Hematopoietic multipotent progenitor cell treated with erythropoietin and hydrocortisone succinate and interleukin-3 and kit ligand, for 15 days (in vitro differentiated cells): ENCODE data around the gene GPATCH1.
"Not testable (repeated sequence)": the region's sequence is repeated elsewhere in the genome, so short reads cannot be mapped to it uniquely, and the experiment has no call there.

Source experiments
- DNase-seq: peaks from one replicate; pipeline ENCODE4 v3.0.0-alpha.2; 2015; ENCODE audit warnings: low spot score

Gene GPATCH1

GRCh38 chr19:33118643-33119042, 37.7 kb downstream of the GPATCH1 start:
- DNase-seq, result no peak

DNA sequence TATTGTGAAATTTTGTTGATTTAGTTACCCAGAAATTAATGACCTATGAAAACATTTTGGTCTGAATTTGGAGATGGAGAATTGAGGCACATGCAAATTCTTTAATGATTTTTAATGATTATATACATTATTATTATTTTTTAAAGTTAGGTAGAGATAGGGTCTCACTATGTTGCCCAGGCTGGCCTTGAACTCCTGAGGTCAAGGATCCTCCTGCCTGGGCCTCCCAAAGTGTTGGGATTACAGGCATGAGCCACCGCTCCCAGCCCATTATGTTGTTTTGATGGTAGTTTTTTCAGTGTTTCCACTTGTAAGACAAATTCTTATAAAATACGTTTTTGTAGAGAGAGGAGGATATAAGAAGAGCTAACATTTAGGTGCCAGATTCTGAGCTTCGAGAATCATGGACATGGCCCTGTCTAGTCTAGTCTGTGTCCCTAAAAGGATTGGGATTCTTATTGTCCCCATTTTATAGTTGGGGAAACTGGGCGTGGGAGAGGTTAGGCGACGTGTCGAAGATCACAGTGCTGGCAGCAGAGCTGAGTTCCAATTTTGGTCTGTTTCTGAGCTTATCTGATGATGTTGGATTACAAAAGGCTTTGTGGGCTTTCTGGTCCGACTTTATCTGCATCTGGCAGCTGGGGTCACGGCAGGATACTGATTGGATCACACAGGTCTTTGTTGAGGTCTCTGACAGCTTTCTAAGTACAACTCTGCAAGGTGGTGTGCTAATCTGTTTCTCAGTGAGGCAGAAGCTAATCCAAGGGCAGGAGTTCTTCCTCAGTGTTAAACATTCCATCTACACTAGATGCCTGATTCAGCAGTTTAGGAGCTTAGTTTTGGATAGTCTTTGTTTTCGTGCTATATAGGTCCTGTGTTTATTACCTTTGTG, 43.5 kb downstream of the GPATCH1 start:
- DNase-seq, result no peak

DNA sequence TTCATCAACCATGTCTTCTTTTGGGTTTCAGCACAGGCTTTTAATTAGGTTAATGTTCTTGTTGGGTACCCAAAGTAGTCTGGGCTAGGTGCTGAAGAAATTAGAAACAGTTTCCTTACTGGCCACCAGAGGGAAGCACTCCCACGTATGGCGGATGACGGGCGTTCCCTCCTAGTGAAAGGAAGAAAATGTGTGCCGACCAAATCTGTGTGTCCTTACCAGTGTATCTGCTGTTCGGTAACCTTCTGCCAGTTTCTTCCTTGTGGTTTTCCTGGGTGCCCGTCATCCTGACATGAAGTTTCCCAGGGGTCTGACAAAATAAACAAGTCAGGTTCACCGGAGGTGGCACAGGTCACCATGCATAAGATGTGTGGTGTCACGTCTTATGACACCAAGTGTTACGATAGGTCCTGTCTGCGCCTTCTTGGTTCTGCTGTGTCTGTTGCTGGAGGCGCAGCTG, 45.0 kb downstream of the GPATCH1 start:
- DNase-seq, result peak; percentile 73

DNA sequence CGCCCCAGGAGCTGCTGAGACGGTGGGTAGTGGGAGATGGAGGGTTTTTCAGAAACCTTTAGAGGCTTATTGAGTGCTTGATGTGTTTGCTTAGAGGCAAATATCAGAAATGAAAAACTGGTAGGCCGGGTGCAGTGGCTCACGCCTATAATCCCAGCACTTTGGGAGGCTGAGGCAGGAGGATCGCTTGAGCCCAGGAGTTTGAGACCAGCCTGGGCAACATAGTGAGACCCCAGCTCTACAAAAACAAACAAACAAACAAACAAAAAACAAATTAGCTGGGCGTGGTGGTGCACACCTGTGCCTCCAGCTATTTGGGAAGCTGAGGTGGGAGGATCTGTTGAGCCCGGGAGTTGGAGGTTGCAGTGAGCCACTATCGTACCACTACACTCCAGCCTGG, 45.7 kb downstream of the GPATCH1 start:
- DNase-seq, result not testable (repeated sequence)

- no peak for DNase-seq
These were observed 48.9 kb downstream of the GPATCH1 start for GRCh38 chr19:33129901-33130300.

DNA sequence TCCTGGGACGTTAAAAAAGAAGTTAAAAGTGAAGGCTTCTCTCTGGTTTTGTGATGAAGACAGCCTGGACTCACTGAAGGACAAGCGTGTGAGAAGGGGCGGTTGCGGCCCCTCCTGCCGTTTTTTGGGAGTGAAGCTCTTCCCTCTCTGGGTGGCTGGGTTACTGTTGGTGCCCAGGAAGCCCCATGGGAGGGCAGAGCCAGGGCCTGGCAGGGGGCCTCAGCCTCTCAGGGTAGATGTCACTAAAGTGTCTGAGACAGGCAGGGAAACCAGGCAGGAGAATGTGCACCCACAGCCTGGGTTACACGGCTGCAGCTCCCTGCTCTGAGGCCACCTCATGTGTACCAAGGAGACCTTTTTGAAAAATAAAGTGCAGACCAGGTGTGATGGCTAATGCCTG, 49.5 kb downstream of the GPATCH1 start:
- no peak for DNase-seq

DNA sequence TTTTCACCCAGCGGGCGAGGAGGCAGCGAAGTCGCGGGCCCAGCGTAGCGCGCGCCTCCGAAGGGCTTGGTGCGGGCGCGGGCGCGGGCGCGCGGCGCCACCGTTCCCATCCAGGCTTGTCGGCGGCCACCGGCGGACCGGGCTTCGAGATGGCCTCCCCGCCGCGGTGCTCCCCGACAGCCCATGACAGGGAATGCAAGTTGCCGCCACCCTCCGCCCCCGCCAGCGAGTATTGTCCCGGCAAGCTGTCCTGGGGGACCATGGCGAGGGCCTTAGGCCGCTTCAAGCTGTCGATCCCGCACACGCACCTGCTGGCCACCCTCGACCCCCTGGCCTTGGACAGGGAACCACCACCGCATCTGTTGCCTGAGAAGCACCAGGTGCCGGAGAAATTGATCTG, 51.0 kb downstream of the GPATCH1 start, which contains the start of gene WDR88:
TSS of gene WDR88 (plus strand) at position 94 of the 400 bp plus-strand sequence. CDS start at position 150, 56 bp downstream.
- no peak for DNase-seq

- DNase-seq, result no peak
These were observed 51.4 kb downstream of the GPATCH1 start for GRCh38 chr19:33132425-33132824.

GRCh38 chr19:33133438-33134031, 52.6 kb downstream of the GPATCH1 start:
- no peak for DNase-seq

- no peak for DNase-seq
These were observed 53.6 kb downstream of the GPATCH1 start for GRCh38 chr19:33134571-33135041.

- DNase-seq, result no peak
These were observed 58.2 kb downstream of the GPATCH1 start for GRCh38 chr19:33139165-33139564.

GRCh38 chr19:33143897-33144405, 63.0 kb downstream of the GPATCH1 start:
- peak; percentile 67 for DNase-seq

- DNase-seq, result no peak
These were observed 65.2 kb downstream of the GPATCH1 start for GRCh38 chr19:33146209-33146608.

DNA sequence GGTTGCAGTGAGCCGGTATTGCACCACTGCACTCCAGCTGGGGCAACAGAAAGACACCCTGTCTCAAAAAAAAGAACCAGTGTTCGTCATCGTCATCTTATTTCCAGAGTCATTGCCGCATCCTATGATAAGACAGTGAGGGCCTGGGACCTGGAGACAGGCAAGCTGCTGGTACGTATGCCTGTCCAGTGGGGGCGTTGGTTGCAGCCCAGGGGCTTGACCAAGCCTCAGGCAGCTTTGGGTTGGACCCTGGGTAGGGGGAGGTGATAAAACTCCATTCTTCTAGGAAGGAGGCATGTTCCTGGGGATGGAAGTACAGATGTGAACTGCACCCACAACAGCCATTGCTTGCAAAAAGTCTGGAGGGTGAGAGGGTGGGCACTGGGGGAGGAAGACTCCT, 66.6 kb downstream of the GPATCH1 start:
- no peak for DNase-seq

- no peak for DNase-seq
These were observed 70.0 kb downstream of the GPATCH1 start for GRCh38 chr19:33150852-33151518.

- no peak for DNase-seq
These were observed 71.2 kb downstream of the GPATCH1 start for GRCh38 chr19:33152176-33152575.

- DNase-seq, result not testable (repeated sequence)
These were observed 71.6 kb downstream of the GPATCH1 start for GRCh38 chr19:33152625-33153024.

DNA sequence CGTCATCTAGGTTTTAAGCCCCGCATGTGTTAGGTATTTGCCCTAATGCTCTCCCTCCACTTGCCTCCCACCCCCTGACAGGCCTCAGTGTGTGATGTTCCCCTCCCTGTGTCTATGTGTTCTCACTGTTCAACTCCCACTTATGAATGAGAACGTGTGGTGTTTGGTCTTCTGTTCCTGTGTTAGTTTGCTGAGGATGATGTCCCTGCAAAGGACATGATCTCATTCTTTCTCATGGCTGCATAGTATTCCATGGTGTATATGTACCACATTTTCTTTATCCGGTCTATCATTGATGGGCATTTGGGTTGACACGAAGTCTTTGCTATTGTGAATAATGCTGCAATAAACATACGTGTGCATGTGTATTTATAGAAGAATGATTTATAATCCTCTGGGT, 73.3 kb downstream of the GPATCH1 start:
- not testable (repeated sequence) for DNase-seq

GRCh38 chr19:33156334-33156733, 75.4 kb downstream of the GPATCH1 start:
- DNase-seq, result no peak

GRCh38 chr19:33157906-33158305, 76.9 kb downstream of the GPATCH1 start:
- no peak for DNase-seq

DNA sequence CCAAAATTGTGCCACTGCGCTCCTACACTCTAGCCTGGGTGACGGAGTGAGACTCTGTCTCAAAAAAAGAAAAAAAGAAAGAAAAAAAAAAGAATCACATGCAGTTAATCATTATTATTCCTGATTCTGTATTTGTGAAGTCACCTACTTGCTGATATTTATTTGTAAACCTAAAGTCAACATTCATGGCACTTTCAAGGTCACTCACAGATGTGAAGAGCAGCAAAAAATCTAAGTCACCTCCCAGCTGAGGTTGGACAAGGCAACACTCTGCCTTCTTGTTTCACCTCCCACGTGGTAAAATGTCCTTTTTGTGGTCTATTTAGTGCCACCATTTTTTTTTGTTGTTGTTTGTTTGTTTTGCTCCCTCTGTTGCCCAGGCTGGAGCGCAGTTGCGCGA, 77.4 kb downstream of the GPATCH1 start:
- DNase-seq, result no peak

- DNase-seq, result no peak
These were observed 78.2 kb downstream of the GPATCH1 start for GRCh38 chr19:33159149-33159548.
